DOHH2 (cell line): Measurements from ENCODE around the gene VPS4A.

Experiments used
- H3F3A ChIP-seq: fragments of 200-600 bp; sonication (generic), shearing (Covaris generic); 2 replicates; pipeline ENCODE4 v1.6.0; 2016; ENCODE audit warnings: antibody characterized with exemption, mild to moderate bottlenecking; ENCODE audit not compliant: control insufficient read depth, insufficient read depth
- H3K27ac ChIP-seq: fragments of 200-600 bp; sonication (generic); 2 replicates; pipeline ENCODE4 v1.5.1; 2014; ENCODE audit warnings: low read depth, mild to moderate bottlenecking, low read length, moderate library complexity
- H3K27me3 ChIP-seq: fragments of 200-600 bp; sonication (generic); 2 replicates; pipeline ENCODE4 v1.6.1; 2014; ENCODE audit warnings: mild to moderate bottlenecking, low read length, mixed read lengths; ENCODE audit not compliant: control insufficient read depth
- H3K36me3 ChIP-seq: fragments of 200-600 bp; sonication (generic); 2 replicates; pipeline ENCODE4 v1.6.1; 2014; ENCODE audit warnings: mild to moderate bottlenecking, low read length, moderate library complexity, mixed read lengths; ENCODE audit not compliant: control insufficient read depth
- H3K4me1 ChIP-seq: fragments of 200-600 bp; sonication (generic); 2 replicates; pipeline ENCODE4 v1.6.1; 2014; ENCODE audit warnings: mild to moderate bottlenecking, low read length, mixed read lengths; ENCODE audit not compliant: control insufficient read depth
- H3K4me2 ChIP-seq: fragments of 200-600 bp; sonication (generic); 2 replicates; pipeline ENCODE4 v1.6.0; 2014; ENCODE audit warnings: mild to moderate bottlenecking, low read length, moderate library complexity
- H3K4me3 ChIP-seq: fragments of 200-600 bp; sonication (generic); 2 replicates; pipeline ENCODE4 v1.5.1; 2014; ENCODE audit warnings: mild to moderate bottlenecking, low read length, mixed read lengths
- H3K79me2 ChIP-seq: fragments of 200-600 bp; sonication (generic); 2 replicates; pipeline ENCODE4 v1.6.1; 2014; ENCODE audit warnings: mild to moderate bottlenecking, low read length, mixed read lengths; ENCODE audit not compliant: control insufficient read depth
- H3K9me2 ChIP-seq: fragments of 200-600 bp; sonication (generic); replicated peaks from 2 replicates; pipeline ENCODE4 v1.6.1; 2014; ENCODE audit warnings: mild to moderate bottlenecking, low read length, mixed read lengths; ENCODE audit not compliant: control insufficient read depth
- H3K9me3 ChIP-seq: fragments of 200-600 bp; sonication (generic); 2 replicates; pipeline ENCODE4 v1.6.1; 2014; ENCODE audit warnings: antibody characterized with exemption, low read length, mixed read lengths; ENCODE audit not compliant: control insufficient read depth, insufficient read depth
- H4K20me1 ChIP-seq: fragments of 200-600 bp; sonication (generic); 2 replicates; pipeline ENCODE4 v1.6.0; 2014; ENCODE audit warnings: low read depth, mild to moderate bottlenecking, antibody characterized with exemption, low read length, moderate library complexity; ENCODE audit not compliant: control insufficient read depth, insufficient read depth
- CTCF ChIP-seq: fragments of 200-600 bp; sonication (generic); IDR thresholded peaks from one replicate; pipeline ENCODE4 v1.5.1; 2014; ENCODE audit warnings: antibody characterized with exemption, mild to moderate bottlenecking, low read depth, low read length; ENCODE audit not compliant: poor library complexity, severe bottlenecking
- EZH2phosphoT487 ChIP-seq: fragments of 200-600 bp; sonication (generic); IDR thresholded peaks from 2 replicates; pipeline ENCODE4 v1.6.1; 2017; ENCODE audit warnings: borderline replicate concordance, mild to moderate bottlenecking, antibody characterized with exemption, low read length, moderate library complexity, mixed read lengths

Gene VPS4A

GRCh38 chr16:69325784-69326171 lies 14.6 kb downstream of the VPS4A start:
- Histone ChIP-seq H3K9me3 (no peaks in the 10 kb centered on the region), H3K79me2 (peaks cover 99% of the 10 kb centered on the region), H3K4me3 (peak overlapping the region; percentile 96), H3K4me2 (peak overlapping the region; percentile 99), H3F3A (peaks cover 11% of the 10 kb centered on the region), H3K4me1 (peaks cover 50% of the 10 kb centered on the region), H4K20me1 (peaks cover 36% of the 10 kb centered on the region; the same call in 1 of the 2 replicates), H3K27me3 (no peaks in the 10 kb centered on the region), H3K27ac (no peak overlapping the region), H3K36me3 (peaks cover 91% of the 10 kb centered on the region), H3K9me2 (no peaks in the 10 kb centered on the region)
- TF ChIP-seq EZH2phosphoT487: no peak
- no peak for TF ChIP-seq CTCF

- Histone ChIP-seq H3K4me2 (peak overlapping the region; percentile 99), H3K27me3 (no peaks in the 10 kb centered on the region), H3K4me3 (peak overlapping the region; percentile 96), H3K27ac (no peak overlapping the region), H3F3A (peaks cover 11% of the 10 kb centered on the region), H3K9me2 (no peaks in the 10 kb centered on the region), H3K79me2 (peaks cover 98% of the 10 kb centered on the region), H3K4me1 (peaks cover 56% of the 10 kb centered on the region), H3K9me3 (no peaks in the 10 kb centered on the region), H3K36me3 (peaks cover 87% of the 10 kb centered on the region), H4K20me1 (peaks cover 36% of the 10 kb centered on the region; the same call in 1 of the 2 replicates)
- TF ChIP-seq CTCF (no peak), EZH2phosphoT487 (no peak)
Measured at GRCh38 chr16:69326172-69326873, 15.2 kb downstream of the VPS4A start.

GRCh38 chr16:69327585-69328310 lies 16.6 kb downstream of the VPS4A start:
- Histone ChIP-seq H3K4me1 (peaks cover 54% of the 10 kb centered on the region), H3K79me2 (peaks cover 94% of the 10 kb centered on the region), H3K9me3 (no peaks in the 10 kb centered on the region), H4K20me1 (peaks cover 30% of the 10 kb centered on the region; the same call in 1 of the 2 replicates), H3F3A (peaks cover 17% of the 10 kb centered on the region), H3K36me3 (peaks cover 85% of the 10 kb centered on the region), H3K27me3 (no peaks in the 10 kb centered on the region), H3K4me3 (peak overlapping the region; percentile 96), H3K27ac (peak overlapping the region; percentile 25; the same call in 1 of the 2 replicates), H3K4me2 (peak overlapping the region; percentile 99), H3K9me2 (no peaks in the 10 kb centered on the region)
- TF ChIP-seq CTCF: no peak
- TF ChIP-seq EZH2phosphoT487: no peak
